ENCODE data around the gene AFF2. TPM values are rescaled to one million over a fixed set of nuclear protein-coding genes. Genes with fewer than 3 reads are reported as not detected.

Gene AFF2
- total RNA-seq, 1 donor from 2014 or later = 0.89 TPM

GRCh38 chrX:148613636-148614035 is 113.2 kb downstream of the AFF2 start:
- Mint-ChIP-seq H3K9me3 (ENCODE audit: unreplicated experiment) (peaks cover 5% of the 10 kb centered on the region), H3K4me1 (ENCODE audit: unreplicated experiment) (no peaks in the 10 kb centered on the region), H3K4me3 (ENCODE audit: unreplicated experiment) (no peak overlapping the region), H3K27ac (ENCODE audit: unreplicated experiment) (no peak overlapping the region), H3K36me3 (ENCODE audit: unreplicated experiment) (no peaks in the 10 kb centered on the region), H3K27me3 (ENCODE audit: unreplicated experiment) (no peaks in the 10 kb centered on the region)
- TF ChIP-seq CTCF (IDR thresholded peaks at IDR 0.05) = no peak
- DNase-seq (ENCODE audit: extremely low spot score, unreplicated experiment) = no peak

- H3K36me3 Mint-ChIP-seq (ENCODE audit: unreplicated experiment) = no peaks in the 10 kb centered on the region
- no peak for TF ChIP-seq CTCF (IDR thresholded peaks at IDR 0.05)
- no peaks in the 10 kb centered on the region for H3K27me3 Mint-ChIP-seq (ENCODE audit: unreplicated experiment)
- no peaks in the 10 kb centered on the region for H3K4me1 Mint-ChIP-seq (ENCODE audit: unreplicated experiment)
- no peak overlapping the region for H3K4me3 Mint-ChIP-seq (ENCODE audit: unreplicated experiment)
- peaks cover 14% of the 10 kb centered on the region for H3K9me3 Mint-ChIP-seq (ENCODE audit: unreplicated experiment)
- no peak overlapping the region for H3K27ac Mint-ChIP-seq (ENCODE audit: unreplicated experiment)
- no peak for DNase-seq (ENCODE audit: extremely low spot score, unreplicated experiment)
These were observed 115.1 kb downstream of the AFF2 start for GRCh38 chrX:148615491-148615890.

- TF ChIP-seq CTCF (IDR thresholded peaks at IDR 0.05) = no peak
- Mint-ChIP-seq H3K4me1 (ENCODE audit: unreplicated experiment) (no peaks in the 10 kb centered on the region), H3K36me3 (ENCODE audit: unreplicated experiment) (no peaks in the 10 kb centered on the region), H3K27me3 (ENCODE audit: unreplicated experiment) (no peaks in the 10 kb centered on the region), H3K9me3 (ENCODE audit: unreplicated experiment) (peaks cover 18% of the 10 kb centered on the region), H3K4me3 (ENCODE audit: unreplicated experiment) (no peak overlapping the region), H3K27ac (ENCODE audit: unreplicated experiment) (no peak overlapping the region)
- no peak for DNase-seq (ENCODE audit: extremely low spot score, unreplicated experiment)
These were observed 118.3 kb downstream of the AFF2 start for GRCh38 chrX:148618470-148619445.

GRCh38 chrX:148620023-148620422 is 119.6 kb downstream of the AFF2 start:
- Mint-ChIP-seq H3K27ac (ENCODE audit: unreplicated experiment) (no peak overlapping the region), H3K4me1 (ENCODE audit: unreplicated experiment) (no peaks in the 10 kb centered on the region), H3K27me3 (ENCODE audit: unreplicated experiment) (no peaks in the 10 kb centered on the region), H3K36me3 (ENCODE audit: unreplicated experiment) (no peaks in the 10 kb centered on the region), H3K9me3 (ENCODE audit: unreplicated experiment) (peaks cover 18% of the 10 kb centered on the region), H3K4me3 (ENCODE audit: unreplicated experiment) (no peak overlapping the region)
- TF ChIP-seq CTCF (IDR thresholded peaks at IDR 0.05) = no peak
- no peak for DNase-seq (ENCODE audit: extremely low spot score, unreplicated experiment)

- Mint-ChIP-seq H3K27ac (ENCODE audit: unreplicated experiment) (no peak overlapping the region), H3K4me3 (ENCODE audit: unreplicated experiment) (no peak overlapping the region), H3K9me3 (ENCODE audit: unreplicated experiment) (peaks cover 11% of the 10 kb centered on the region), H3K36me3 (ENCODE audit: unreplicated experiment) (no peaks in the 10 kb centered on the region), H3K4me1 (ENCODE audit: unreplicated experiment) (no peaks in the 10 kb centered on the region), H3K27me3 (ENCODE audit: unreplicated experiment) (no peaks in the 10 kb centered on the region)
- no peak for TF ChIP-seq CTCF (IDR thresholded peaks at IDR 0.05)
- DNase-seq (ENCODE audit: extremely low spot score, unreplicated experiment) = no peak
These were observed 124.6 kb downstream of the AFF2 start for GRCh38 chrX:148624951-148625474.

Data from osteocyte (in vitro differentiated cells).